Stimulated activated CD4-positive, alpha-beta T cell treated with anti-CD3 and anti-CD28 coated beads, TNF-alpha, amount 100 ng/mL, for 48 hours (primary cell): ENCODE measurements around the gene NAA10.
"Not testable (repeated sequence)": the region's sequence is repeated elsewhere in the genome, so short reads cannot be mapped to it uniquely, and the experiment has no call there.

Experiments used
- DNase-seq, 3 donors: peaks; one replicate each; pipeline ENCODE4 v3.0.0-alpha.2; 2020; ENCODE audit warnings: low read depth in 3 of 3

NAA10 gene

GRCh38 chrX:153934762-153935325, at the start of gene NAA10:
NAA10 (minus strand) TSS chrX:153935037; CDS start chrX:153934904, 133 bp downstream.
- DNase-seq = peak in 2 of 3 donors; percentile 34 to 44

- DNase-seq = no peak
These were observed 48.5 kb upstream of the NAA10 start for GRCh38 chrX:153983321-153983801.

DNA sequence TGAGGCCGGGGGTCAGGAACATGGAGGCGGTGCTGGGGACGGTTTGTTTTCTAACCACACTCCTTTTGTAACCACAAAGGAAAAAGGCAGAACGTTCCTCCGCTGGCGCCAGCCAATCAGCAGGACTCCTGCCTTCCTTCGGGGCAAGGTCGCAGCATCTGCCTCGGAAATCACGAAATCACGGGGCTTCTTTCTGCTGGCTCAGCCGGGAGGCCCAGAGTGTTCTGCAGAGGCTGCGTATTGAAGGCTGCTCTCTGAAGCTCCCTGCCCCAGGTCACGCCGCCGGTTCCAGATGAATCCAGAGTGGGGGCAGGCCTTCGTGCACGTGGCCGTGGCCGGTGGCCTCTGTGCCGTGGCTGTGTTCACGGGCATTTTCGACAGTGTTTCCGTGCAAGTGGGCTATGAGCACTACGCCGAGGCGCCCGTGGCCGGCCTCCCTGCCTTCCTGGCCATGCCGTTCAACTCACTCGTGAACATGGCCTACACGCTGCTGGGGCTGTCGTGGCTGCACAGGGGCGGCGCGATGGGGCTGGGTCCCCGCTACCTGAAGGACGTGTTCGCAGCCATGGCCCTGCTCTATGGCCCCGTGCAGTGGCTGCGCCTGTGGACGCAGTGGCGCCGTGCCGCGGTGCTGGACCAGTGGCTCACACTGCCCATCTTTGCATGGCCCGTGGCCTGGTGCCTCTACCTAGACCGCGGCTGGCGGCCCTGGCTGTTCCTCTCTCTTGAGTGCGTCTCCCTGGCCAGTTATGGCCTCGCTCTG, 47.1 kb upstream of the NAA10 start:
- DNase-seq = peak in 2 of 3 donors; percentile 47 to 64

DNA sequence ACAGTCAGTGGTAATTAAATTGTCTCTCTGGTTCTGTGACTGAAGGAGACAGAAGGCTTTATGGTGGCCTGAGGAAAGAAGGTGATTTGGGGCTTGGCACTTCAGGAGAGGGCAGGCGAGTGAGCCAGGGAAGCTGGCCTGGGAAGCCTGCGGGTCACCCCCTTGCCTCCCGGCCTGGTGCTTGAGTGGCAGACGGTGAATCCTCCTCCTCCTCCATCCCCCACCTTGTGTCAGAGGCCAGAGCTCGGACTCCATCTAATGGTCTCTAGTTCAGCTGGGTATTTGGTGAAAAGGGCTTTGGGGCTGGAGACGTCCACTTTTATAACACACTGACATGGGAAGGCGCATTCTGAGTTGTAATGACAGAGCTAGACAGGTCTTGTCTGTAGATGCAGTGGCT, 46.4 kb upstream of the NAA10 start:
- no peak for DNase-seq

- not testable (repeated sequence) for DNase-seq
These were observed 45.6 kb upstream of the NAA10 start for GRCh38 chrX:153980394-153980793.

DNA sequence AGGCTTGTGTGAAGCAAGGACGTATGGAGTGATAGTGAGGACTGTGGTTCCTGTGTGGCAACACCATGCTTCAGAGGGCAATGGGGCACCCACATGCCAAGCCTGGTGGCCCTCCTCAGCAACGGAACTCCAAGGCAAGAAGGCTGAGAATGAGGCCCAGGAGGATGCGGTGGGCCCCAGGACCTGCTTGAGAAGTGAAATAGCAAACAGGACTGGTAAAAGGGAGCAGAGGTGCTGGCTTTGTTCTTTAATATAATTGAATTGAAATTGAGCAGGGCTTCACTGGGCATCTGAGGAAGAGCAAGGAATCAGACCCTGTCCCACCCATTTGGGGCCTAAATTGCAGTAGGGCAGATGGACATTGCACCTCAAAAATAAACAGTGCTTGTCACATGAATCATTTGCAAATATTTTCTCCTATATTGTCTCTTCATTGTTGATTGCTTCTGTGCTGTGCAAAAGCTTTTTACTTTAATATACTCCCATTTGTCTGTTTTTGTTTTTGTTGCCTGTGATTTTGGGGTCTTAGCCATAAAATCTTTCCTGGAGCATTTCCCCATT, 40.0 kb upstream of the NAA10 start:
- DNase-seq = no peak

DNA sequence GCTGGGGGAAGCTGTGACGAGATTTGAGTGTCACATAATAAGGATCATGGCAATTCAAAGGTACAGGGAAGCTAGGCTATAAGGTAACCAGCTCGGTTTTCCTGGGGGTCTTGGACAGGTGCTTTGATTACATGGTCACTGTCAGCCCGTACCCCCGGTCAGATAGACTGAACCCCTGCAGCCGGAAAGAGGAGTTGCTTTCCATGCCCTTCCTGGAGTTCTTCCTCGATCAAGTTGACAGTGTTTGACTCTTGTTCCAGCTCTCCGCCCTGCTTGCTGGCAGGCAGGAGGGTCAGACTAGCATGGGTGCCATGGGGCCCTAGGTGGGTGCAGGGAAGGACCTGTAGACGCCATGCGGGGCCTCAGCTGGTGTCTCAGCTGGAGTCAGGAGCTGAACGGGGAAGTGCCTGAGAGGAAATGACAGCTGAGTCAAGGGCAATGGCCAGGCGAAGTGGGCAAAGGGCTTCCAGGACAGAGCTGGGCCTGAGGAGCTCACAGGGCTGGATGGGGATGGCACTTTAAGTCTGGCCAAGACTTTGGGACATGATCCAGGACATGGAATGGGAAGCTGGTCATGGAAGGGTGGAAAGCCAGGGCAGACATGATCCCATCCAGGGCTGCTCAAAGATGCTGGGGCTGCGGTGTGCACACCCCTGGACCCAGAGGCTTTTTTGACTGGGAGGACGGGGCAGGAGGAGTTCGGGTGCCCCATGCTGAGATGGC, 39.3 kb upstream of the NAA10 start:
- no peak for DNase-seq

GRCh38 chrX:153973127-153974002, 38.5 kb upstream of the NAA10 start:
- DNase-seq = no peak

- DNase-seq = peak; percentile 70 to 86 (median 86)
These were observed 37.7 kb upstream of the NAA10 start, which contains the start of gene TMEM187 for GRCh38 chrX:153972368-153973126. TMEM187 (plus strand) TSS chrX:153972754; CDS start chrX:153982063, 9,309 bp downstream.

GRCh38 chrX:153971450-153972367, 36.9 kb upstream of the NAA10 start, which contains the start of gene HCFC1:
HCFC1 (minus strand) TSS chrX:153971818; CDS start chrX:153970840, 978 bp downstream.
- DNase-seq = peak; percentile 70 to 89 (median 84)

DNA sequence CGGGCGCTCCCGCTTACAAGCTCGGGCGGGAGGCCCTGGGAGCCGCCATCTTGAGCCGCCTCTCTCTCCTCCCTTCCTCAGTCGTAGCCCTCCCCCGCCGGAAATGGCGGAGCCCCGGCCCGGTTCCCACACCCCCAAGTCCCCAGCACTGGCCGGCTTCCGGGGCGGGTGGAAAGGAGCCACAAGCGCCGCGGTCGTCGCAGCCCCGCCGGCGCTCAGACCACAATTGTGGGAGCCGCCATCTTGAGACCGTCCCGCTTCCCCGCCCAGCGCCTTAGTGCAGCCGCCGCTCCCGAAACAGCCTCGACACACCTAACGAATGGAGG, 36.2 kb upstream of the NAA10 start:
- peak; percentile 61 to 87 (median 79) for DNase-seq

DNA sequence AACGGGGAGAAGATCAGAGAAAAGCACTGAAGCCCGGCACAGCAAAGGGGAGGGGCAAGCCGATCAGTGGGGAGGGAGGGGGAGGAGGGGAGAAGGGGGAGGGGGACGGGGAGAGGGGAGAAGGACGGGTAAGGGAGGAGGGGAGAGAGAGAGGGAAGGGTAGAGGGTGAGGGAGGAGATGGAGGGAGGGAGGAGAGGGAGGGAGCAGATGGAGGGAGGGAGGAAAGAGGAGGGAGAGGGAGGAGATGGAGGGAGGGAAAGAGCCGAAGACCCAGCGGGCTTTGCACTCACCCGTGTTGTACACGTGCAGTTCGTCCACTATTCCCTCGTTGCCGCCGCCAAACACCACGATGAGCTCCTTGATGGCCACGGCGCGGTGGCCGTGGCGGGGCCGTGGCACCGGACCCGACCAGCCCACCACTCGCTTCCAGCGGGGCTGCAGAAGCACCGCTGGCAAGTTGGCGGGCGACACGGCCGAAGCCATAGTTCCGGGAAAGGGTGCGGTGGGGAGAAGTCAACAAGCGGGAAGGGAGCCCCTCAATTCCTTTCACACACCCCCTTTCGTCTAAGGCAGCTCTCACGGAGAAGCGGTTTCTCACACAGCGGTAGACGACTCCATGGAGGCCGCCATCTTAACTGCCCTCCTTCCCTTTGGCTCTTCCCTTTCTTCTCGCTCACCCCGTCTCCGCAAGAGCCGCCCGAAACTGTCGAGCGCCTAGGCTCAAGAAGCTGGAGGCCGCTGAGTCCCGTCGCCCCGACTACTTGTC, 35.7 kb upstream of the NAA10 start:
- peak in 1 of 3 donors; percentile 36 for DNase-seq

DNA sequence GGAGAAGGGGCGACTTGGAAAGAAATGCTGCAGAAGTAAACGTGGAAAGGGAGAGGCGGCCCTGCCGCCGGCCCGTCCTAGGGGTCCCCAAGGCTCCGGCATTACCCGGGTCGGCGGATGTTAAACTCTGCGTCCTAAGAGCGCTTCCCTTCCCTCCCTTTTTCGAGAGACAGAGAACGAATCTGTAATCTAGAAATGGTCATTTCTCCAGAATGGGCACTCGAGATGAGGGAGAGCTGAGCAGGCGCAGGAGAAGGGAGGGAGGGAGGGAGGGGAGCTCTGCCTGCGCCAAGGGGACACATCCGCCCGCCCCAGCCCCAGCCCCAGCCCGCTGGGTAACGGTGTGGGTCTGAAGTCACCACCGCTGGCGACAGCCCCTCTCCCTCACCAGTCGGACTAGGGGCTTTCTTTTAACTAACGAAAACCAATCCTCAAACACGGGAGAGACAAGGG, 35.1 kb upstream of the NAA10 start:
- DNase-seq = no peak

- no peak for DNase-seq
These were observed 34.5 kb upstream of the NAA10 start for GRCh38 chrX:153969125-153969903.

DNA sequence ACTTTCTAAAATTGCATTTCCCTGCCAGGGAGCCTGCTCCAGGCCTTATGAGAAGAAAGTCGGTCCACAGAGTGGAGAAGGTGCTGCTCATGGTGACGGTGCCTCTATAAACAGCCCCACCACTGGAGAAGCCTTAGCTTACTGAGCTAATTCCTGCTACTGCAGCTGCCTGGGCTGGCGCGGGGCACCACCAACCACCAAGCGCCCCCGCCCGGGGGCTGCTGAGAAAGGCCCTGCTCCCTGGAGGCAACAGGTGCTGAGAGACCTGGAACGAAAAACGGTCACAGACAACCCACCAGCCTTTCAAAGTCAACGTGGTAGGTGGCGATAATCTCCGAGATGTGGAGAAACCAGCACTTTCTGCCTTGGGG, 33.9 kb upstream of the NAA10 start:
- DNase-seq = no peak

GRCh38 chrX:153968255-153968654, 33.4 kb upstream of the NAA10 start:
- DNase-seq = no peak

- no peak for DNase-seq
These were observed 32.8 kb upstream of the NAA10 start for GRCh38 chrX:153967536-153968224.
